ENCODE results near the gene HAS3. TPM values are rescaled to one million over a fixed set of nuclear protein-coding genes. Genes with fewer than 3 reads are reported as not detected.

HAS3 gene
- total RNA-seq, 2 donors from 2014 or later = 1.8 to 2.7 TPM

DNA sequence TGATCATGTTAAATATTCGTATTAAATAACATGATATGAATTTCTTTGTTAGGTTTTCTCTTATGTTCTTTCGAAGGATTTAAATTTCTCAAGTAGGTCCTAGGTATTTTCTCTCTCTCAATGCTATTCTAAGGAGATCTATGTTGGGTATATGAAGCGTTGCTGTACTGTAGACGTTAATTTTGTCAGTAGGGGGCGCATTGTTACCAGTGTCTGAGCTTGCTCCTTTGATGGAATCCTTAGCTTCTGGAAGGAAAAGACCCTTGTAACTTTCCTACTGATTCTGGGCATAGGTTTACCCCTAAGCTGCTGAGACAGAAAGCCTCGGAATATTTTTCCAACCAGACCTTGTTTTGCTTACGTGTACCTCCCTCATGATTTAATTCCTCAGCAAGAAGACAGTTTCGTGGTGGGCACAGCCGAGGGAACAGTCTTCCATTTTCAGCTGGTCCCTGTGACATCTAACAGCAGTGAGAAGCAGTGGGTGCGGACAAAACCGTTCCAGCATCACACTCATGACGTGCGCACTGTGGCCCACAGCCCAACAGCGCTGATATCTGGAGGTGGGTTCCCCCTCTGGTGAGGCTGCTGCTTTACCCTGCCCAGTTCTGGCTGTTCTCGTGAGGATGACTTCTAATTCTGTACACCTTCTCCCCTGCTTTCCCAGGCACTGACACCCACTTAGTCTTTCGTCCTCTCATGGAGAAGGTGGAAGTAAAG, 44.9 kb downstream of the HAS3 start:
- no peaks in the 10 kb centered on the region for H3K9me3 ChIP-seq
- peaks cover 32% of the 10 kb centered on the region for H3K36me3 ChIP-seq
- peaks cover 6 to 12% of the 10 kb centered on the region in 2 donors for H3K4me1 ChIP-seq (ENCODE audit: control insufficient read depth in 1 of 2, low read depth in 2 of 2)
- H3K27ac ChIP-seq = no peak overlapping the region
- no peak overlapping the region for H3K4me3 ChIP-seq
- TF ChIP-seq, protein P1, sequence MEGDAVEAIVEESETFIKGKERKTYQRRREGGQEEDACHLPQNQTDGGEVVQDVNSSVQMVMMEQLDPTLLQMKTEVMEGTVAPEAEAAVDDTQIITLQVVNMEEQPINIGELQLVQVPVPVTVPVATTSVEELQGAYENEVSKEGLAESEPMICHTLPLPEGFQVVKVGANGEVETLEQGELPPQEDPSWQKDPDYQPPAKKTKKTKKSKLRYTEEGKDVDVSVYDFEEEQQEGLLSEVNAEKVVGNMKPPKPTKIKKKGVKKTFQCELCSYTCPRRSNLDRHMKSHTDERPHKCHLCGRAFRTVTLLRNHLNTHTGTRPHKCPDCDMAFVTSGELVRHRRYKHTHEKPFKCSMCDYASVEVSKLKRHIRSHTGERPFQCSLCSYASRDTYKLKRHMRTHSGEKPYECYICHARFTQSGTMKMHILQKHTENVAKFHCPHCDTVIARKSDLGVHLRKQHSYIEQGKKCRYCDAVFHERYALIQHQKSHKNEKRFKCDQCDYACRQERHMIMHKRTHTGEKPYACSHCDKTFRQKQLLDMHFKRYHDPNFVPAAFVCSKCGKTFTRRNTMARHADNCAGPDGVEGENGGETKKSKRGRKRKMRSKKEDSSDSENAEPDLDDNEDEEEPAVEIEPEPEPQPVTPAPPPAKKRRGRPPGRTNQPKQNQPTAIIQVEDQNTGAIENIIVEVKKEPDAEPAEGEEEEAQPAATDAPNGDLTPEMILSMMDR (IDR thresholded peaks at IDR 0.05) = peak; percentile 75
- DNase-seq (ENCODE audit: low spot score) (peak; percentile 17), ATAC-seq (ENCODE audit: insufficient number of reproducible peaks, low FRiP score, low read depth) (peak; percentile 60)
- H3K27me3 ChIP-seq (replicated peaks; ENCODE audit: insufficient read depth) = no peaks in the 10 kb centered on the region

DNA sequence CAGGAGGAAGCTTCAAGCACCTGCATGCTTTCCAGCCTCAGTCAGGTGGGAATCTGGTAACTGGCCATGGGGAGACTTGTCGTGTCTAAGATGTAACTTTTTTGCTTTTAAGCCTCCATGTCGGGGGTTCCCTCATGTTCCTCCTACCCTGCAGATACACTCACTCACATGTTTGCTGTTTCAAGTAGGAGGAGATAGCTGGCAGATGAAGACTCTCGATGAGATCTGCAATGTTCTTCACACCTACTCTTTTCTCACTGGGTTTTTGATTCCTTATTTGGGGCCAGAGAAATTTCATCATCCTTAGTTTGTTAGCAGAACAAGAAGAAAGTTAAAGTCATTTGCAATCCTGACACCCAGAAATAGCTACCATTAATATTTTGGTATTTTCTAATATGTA, 51.7 kb downstream of the HAS3 start:
- Histone ChIP-seq H3K27ac (no peak overlapping the region), H3K36me3 (peaks cover 48% of the 10 kb centered on the region)
- DNase-seq (ENCODE audit: low spot score) = no peak

DNA sequence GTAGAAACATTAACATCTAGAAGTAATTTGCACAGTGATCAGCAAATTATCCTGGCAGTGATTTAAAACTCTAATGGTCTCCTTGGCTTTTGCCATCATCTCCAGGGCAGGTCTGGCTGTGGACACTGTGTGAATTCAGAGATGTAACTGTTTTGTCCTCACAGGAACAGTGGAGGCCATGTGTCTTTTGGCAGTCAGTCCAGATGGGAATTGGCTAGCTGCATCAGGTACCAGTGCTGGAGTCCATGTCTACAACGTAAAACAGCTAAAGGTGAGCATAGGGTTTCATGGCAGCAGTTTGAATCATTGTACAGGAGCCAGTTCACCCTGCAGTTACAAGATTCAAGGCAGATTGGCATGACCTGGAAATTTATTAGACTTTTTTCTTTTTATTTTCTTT, 54.7 kb downstream of the HAS3 start:
- H3K27ac ChIP-seq = no peak overlapping the region
- TF ChIP-seq, protein P1 (IDR thresholded peaks at IDR 0.05) = no peak
- H3K9me3 ChIP-seq = no peaks in the 10 kb centered on the region
- no peak for ATAC-seq (ENCODE audit: insufficient number of reproducible peaks, low FRiP score, low read depth)
- no peak for DNase-seq (ENCODE audit: low spot score)
- no peaks in the 10 kb centered on the region for H3K4me1 ChIP-seq (ENCODE audit: control insufficient read depth in 1 of 2, low read depth in 2 of 2)
- no peak overlapping the region for H3K4me3 ChIP-seq
- no peaks in the 10 kb centered on the region for H3K27me3 ChIP-seq (replicated peaks; ENCODE audit: insufficient read depth)
- H3K36me3 ChIP-seq = peaks cover 41% of the 10 kb centered on the region

More for the DNA sequence above, 51.7 kb downstream of the HAS3 start:
- TF ChIP-seq, protein P1 (IDR thresholded peaks at IDR 0.05) = no peak
- Histone ChIP-seq H3K4me1 (ENCODE audit: control insufficient read depth in 1 of 2, low read depth in 2 of 2) (no peaks in the 10 kb centered on the region), H3K9me3 (no peaks in the 10 kb centered on the region), H3K27me3 (replicated peaks; ENCODE audit: insufficient read depth) (no peaks in the 10 kb centered on the region), H3K4me3 (no peak overlapping the region)
- no peak for ATAC-seq (ENCODE audit: insufficient number of reproducible peaks, low FRiP score, low read depth)

GRCh38 chr16:69165584-69165983, 60.1 kb downstream of the HAS3 start:
- no peak overlapping the region for H3K4me3 ChIP-seq
- peaks cover under 1 to 9% of the 10 kb centered on the region in 2 donors for H3K4me1 ChIP-seq (ENCODE audit: control insufficient read depth in 1 of 2, low read depth in 2 of 2)
- DNase-seq (ENCODE audit: low spot score) = no peak
- no peak overlapping the region for H3K27ac ChIP-seq
- TF ChIP-seq, protein P1 (IDR thresholded peaks at IDR 0.05) = no peak
- no peak for ATAC-seq (ENCODE audit: insufficient number of reproducible peaks, low FRiP score, low read depth)
- no peaks in the 10 kb centered on the region for H3K27me3 ChIP-seq (replicated peaks; ENCODE audit: insufficient read depth)
- H3K9me3 ChIP-seq = no peaks in the 10 kb centered on the region
- peaks cover 24% of the 10 kb centered on the region for H3K36me3 ChIP-seq

DNA sequence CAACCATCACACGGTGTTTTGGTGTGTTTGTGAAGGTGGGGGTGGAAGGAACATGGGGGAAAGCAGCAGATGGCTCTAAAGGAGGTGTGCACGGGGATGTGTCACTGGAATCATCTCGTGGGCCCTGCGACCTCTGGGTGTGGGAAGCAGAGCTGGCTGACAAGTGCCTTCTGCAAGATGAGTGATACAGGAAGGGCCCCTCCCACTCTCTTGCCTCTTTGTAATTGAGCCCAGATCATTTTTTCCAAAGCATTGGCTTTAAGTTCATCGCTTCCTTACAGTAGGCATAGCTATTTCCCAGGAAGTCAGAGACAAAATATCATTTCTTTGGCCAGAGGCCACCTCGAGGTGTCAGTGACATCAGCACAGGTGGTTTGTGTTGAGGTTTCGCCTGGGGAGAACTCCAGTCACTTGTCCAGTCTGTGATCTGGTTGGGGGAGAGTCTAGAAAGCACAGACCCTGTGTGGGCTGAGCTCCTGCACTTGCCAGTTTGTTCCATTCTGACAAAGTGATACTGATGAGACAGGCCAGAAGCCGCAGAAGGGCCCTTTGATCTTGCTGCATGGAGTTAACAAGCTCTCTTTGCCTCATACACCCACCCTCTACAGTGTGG, 60.9 kb downstream of the HAS3 start:
- Histone ChIP-seq H3K27ac (no peak overlapping the region), H3K27me3 (replicated peaks; ENCODE audit: insufficient read depth) (no peaks in the 10 kb centered on the region), H3K4me1 (ENCODE audit: control insufficient read depth in 1 of 2, low read depth in 2 of 2) (peaks cover 5 to 16% of the 10 kb centered on the region in 2 donors), H3K9me3 (no peaks in the 10 kb centered on the region), H3K36me3 (peaks cover 18% of the 10 kb centered on the region), H3K4me3 (no peak overlapping the region)
- DNase-seq (ENCODE audit: low spot score) (no peak), ATAC-seq (ENCODE audit: insufficient number of reproducible peaks, low FRiP score, low read depth) (no peak)
- TF ChIP-seq, protein P1 (IDR thresholded peaks at IDR 0.05) = no peak

Data from thoracic aorta (tissue), 2 donors.